GM04503 (cell line): Measurements from ENCODE around the gene KLK2.

Experiments used
- DNase-seq: peaks from one replicate; pipeline ENCODE4 v3.0.0-alpha.2; 2012; ENCODE audit warnings: low read depth

The KLK2 gene

GRCh38 chr19:50873056-50873455 is at the start of gene KLK2:
Gene KLK2, plus strand, starts transcription at chr19:50873439. Its CDS starts 35 bp downstream, at chr19:50873474.
- no peak for DNase-seq

- no peak for DNase-seq
Observed at GRCh38 chr19:50826492-50827240, 46.6 kb upstream of the KLK2 start.

- DNase-seq: no peak
Observed at GRCh38 chr19:50827476-50827875, 45.8 kb upstream of the KLK2 start.

GRCh38 chr19:50829801-50830200 is 43.4 kb upstream of the KLK2 start:
- no peak for DNase-seq

- no peak for DNase-seq
Observed at GRCh38 chr19:50830266-50831025, 42.8 kb upstream of the KLK2 start.

GRCh38 chr19:50831026-50831396 is 42.2 kb upstream of the KLK2 start:
- no peak for DNase-seq

GRCh38 chr19:50832666-50833065 is 40.6 kb upstream of the KLK2 start:
- DNase-seq: no peak

- no peak for DNase-seq
Observed at GRCh38 chr19:50833117-50833801, 40.0 kb upstream of the KLK2 start, which contains the start of gene KLK15. Gene KLK15, minus strand, starts transcription at chr19:50833574. Its CDS starts 2,082 bp downstream, at chr19:50831492.

- DNase-seq: no peak
Observed at GRCh38 chr19:50833802-50834167, 39.5 kb upstream of the KLK2 start.

- no peak for DNase-seq
Observed at GRCh38 chr19:50835103-50835784, 38.0 kb upstream of the KLK2 start.

- DNase-seq: no peak
Observed at GRCh38 chr19:50835785-50836542, 37.3 kb upstream of the KLK2 start.

- DNase-seq: no peak
Observed at GRCh38 chr19:50836543-50837195, 36.6 kb upstream of the KLK2 start.

GRCh38 chr19:50837300-50837699 is 35.9 kb upstream of the KLK2 start:
- no peak for DNase-seq

- no peak for DNase-seq
Observed at GRCh38 chr19:50838239-50838638, 35.0 kb upstream of the KLK2 start.

- no peak for DNase-seq
Observed at GRCh38 chr19:50839712-50840655, 33.3 kb upstream of the KLK2 start.

- DNase-seq: no peak
Observed at GRCh38 chr19:50842130-50842529, 31.1 kb upstream of the KLK2 start.

- DNase-seq: no peak
Observed at GRCh38 chr19:50843205-50843604, 30.0 kb upstream of the KLK2 start.

GRCh38 chr19:50843701-50844221 is 29.5 kb upstream of the KLK2 start:
- DNase-seq: no peak

GRCh38 chr19:50844296-50844935 is 28.8 kb upstream of the KLK2 start:
- no peak for DNase-seq
